NCI-H2029 treated with DMSO at 0.1 percent for 48 hours (cell line): ENCODE data around the gene GAP43.
"Not testable (repeated sequence)": the region's sequence is repeated elsewhere in the genome, so short reads cannot be mapped to it uniquely, and the experiment has no call there.

Source experiments
- DNase-seq: peaks from one replicate; lab custom pipeline; 2025; lab: John Stamatoyannopoulos, UW

Gene GAP43

GRCh38 chr3:115698851-115699591, 75.7 kb downstream of the GAP43 start:
- no peak for DNase-seq

GRCh38 chr3:115699706-115700105, 76.4 kb downstream of the GAP43 start:
- no peak for DNase-seq

- no peak for DNase-seq
Observed at GRCh38 chr3:115702598-115702997, 79.3 kb downstream of the GAP43 start.

- DNase-seq = no peak
Observed at GRCh38 chr3:115704661-115705338, 81.5 kb downstream of the GAP43 start.

- DNase-seq = no peak
Observed at GRCh38 chr3:115706311-115706829, 83.1 kb downstream of the GAP43 start.

- DNase-seq = no peak
Observed at GRCh38 chr3:115708540-115708939, 85.2 kb downstream of the GAP43 start.

- no peak for DNase-seq
Observed at GRCh38 chr3:115709093-115709492, 85.8 kb downstream of the GAP43 start.

GRCh38 chr3:115709931-115710330, 86.6 kb downstream of the GAP43 start:
- no peak for DNase-seq

- DNase-seq = no peak
Observed at GRCh38 chr3:115710799-115711198, 87.5 kb downstream of the GAP43 start.

GRCh38 chr3:115712871-115713270, 89.6 kb downstream of the GAP43 start:
- DNase-seq = no peak

GRCh38 chr3:115713284-115713683, 90.0 kb downstream of the GAP43 start:
- DNase-seq = peak; percentile 66

GRCh38 chr3:115715241-115715745, 92.0 kb downstream of the GAP43 start:
- no peak for DNase-seq

GRCh38 chr3:115720983-115721382, 97.7 kb downstream of the GAP43 start:
- DNase-seq = no peak

- no peak for DNase-seq
Observed at GRCh38 chr3:115725800-115726199, 102.5 kb downstream of the GAP43 start.

GRCh38 chr3:115727135-115727534, 103.8 kb downstream of the GAP43 start:
- DNase-seq = no peak

GRCh38 chr3:115728013-115728412, 104.7 kb downstream of the GAP43 start:
- no peak for DNase-seq

- not testable (repeated sequence) for DNase-seq
Observed at GRCh38 chr3:115736341-115736740, 113.0 kb downstream of the GAP43 start.

- DNase-seq = no peak
Observed at GRCh38 chr3:115741650-115742049, 118.3 kb downstream of the GAP43 start.

GRCh38 chr3:115744516-115744915, 121.2 kb downstream of the GAP43 start:
- DNase-seq = not testable (repeated sequence)

- not testable (repeated sequence) for DNase-seq
Observed at GRCh38 chr3:115752978-115753377, 129.7 kb downstream of the GAP43 start.

GRCh38 chr3:115758076-115758763, 134.9 kb downstream of the GAP43 start:
- DNase-seq = peak; percentile 30

GRCh38 chr3:115760716-115761115, 137.4 kb downstream of the GAP43 start:
- DNase-seq = no peak

GRCh38 chr3:115761927-115762305, 138.6 kb downstream of the GAP43 start:
- no peak for DNase-seq
